Colonic mucosa (tissue), 4 donors: Measurements from ENCODE around the gene LOXHD1. TPM values are rescaled to one million over a fixed set of nuclear protein-coding genes. Genes with fewer than 3 reads are reported as not detected.

ENCODE experiments used
- DNase-seq: peaks from one replicate; pipeline ENCODE4 v3.0.0-alpha.2; 2020
- H3K27ac ChIP-seq: fragments of 200-600 bp; one replicate; pipeline ENCODE4 v1.8.0; 2021
- H3K27me3 ChIP-seq: fragments of 200-600 bp; one replicate; pipeline ENCODE4 v1.8.0; 2021
- H3K36me3 ChIP-seq: fragments of 200-600 bp; one replicate; pipeline ENCODE4 v1.8.0; 2021
- H3K4me1 ChIP-seq: fragments of 200-600 bp; one replicate; pipeline ENCODE4 v1.8.0; 2021; ENCODE audit warnings: mild to moderate bottlenecking
- H3K4me3 ChIP-seq: fragments of 200-600 bp; one replicate; pipeline ENCODE4 v1.8.0; 2021
- H3K9ac ChIP-seq, 2 donors: one replicate each; pipeline ENCODE4 v1.7.0; 2013; ENCODE audit warnings: control low read depth in 2 of 2, low read depth in 2 of 2, low read length in 2 of 2
- H3K9me3 ChIP-seq: fragments of 200-600 bp; one replicate; pipeline ENCODE4 v1.8.0; 2021
- intact Hi-C: fragments of 100-400 bp; cut with DNase I; formaldehyde crosslinking; loops from one replicate; pipeline ENCODE4 v1.14.1; 2022
- total RNA-seq, 2 donors: library from RNA; stranded (reverse); fragmentation: NEBNext Ultra II Directional in 1 of 2; extraction: Animal tissue kit (Norgen Biotek cat#: 25700) in 1 of 2; gene quantifications; one replicate each; pipeline ENCODE4 v1.2.1, GENCODE V29; 2021
- TF ChIP-seq, protein P1 (sequence below): fragments of 200-600 bp; IDR thresholded peaks from one replicate; pipeline ENCODE4 v1.8.0; 2022; ENCODE audit warnings: antibody characterized with exemption, mild to moderate bottlenecking
- donor health status: healthy.
- donor health status: DM: no; HTN: no; CAD: no.
- donor health status: DM: no; HTN: no; CAD: no.

Gene LOXHD1
- total RNA-seq, 2 donors from 2014 or later = not detected

DNA sequence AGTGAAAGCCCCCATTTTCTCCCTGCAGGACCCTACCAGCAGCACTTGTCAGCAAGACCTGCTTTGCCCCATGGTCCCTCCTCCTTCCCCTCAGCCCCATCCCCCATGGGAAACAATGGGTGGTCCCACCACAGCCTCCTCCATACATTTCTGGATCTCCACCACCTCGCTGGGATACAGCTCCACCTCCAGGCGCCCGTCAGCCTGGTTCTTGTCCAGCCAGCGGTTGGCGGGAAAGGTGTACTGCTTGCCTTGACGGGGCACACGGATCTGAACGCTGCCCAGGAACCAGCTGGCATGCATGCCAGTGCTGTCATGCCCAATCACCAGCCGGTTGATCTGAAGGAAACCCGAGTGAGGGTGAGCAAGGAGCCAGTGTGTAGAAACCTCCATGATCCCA, 90.9 kb downstream of the LOXHD1 start:
- Histone ChIP-seq H3K27me3 (no peaks in the 10 kb centered on the region), H3K9me3 (no peaks in the 10 kb centered on the region), H3K4me3 (no peak overlapping the region), H3K27ac (no peak overlapping the region), H3K9ac (no peak overlapping the region), H3K36me3 (no peaks in the 10 kb centered on the region), H3K4me1 (no peaks in the 10 kb centered on the region)
- DNase-seq = no peak
- intact Hi-C loops = no loop called here
- TF ChIP-seq, protein P1, sequence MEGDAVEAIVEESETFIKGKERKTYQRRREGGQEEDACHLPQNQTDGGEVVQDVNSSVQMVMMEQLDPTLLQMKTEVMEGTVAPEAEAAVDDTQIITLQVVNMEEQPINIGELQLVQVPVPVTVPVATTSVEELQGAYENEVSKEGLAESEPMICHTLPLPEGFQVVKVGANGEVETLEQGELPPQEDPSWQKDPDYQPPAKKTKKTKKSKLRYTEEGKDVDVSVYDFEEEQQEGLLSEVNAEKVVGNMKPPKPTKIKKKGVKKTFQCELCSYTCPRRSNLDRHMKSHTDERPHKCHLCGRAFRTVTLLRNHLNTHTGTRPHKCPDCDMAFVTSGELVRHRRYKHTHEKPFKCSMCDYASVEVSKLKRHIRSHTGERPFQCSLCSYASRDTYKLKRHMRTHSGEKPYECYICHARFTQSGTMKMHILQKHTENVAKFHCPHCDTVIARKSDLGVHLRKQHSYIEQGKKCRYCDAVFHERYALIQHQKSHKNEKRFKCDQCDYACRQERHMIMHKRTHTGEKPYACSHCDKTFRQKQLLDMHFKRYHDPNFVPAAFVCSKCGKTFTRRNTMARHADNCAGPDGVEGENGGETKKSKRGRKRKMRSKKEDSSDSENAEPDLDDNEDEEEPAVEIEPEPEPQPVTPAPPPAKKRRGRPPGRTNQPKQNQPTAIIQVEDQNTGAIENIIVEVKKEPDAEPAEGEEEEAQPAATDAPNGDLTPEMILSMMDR = no peak

- TF ChIP-seq, protein P1 = no peak
Observed at GRCh38 chr18:46565256-46565655, 91.8 kb downstream of the LOXHD1 start.

DNA sequence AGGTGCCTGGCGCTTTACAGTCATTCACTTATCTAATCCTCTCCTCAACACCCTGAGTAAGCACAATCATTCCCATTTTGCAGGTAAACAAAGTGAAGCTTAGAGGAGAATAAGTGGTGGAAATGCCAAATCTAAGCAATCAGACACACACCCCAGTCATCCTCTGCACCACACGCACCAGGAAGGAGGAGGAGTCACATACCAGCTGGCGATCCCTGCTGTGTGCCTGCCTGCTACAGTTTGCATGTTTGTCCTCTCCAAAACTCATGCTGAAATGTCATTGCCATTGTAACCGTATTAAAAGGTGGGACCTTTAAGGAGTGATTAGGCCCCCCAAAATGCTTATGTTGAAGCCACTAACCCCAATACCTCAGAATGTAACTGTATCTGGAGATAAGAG, 93.7 kb downstream of the LOXHD1 start:
- no peaks in the 10 kb centered on the region for H3K4me1 ChIP-seq
- H3K36me3 ChIP-seq = no peaks in the 10 kb centered on the region
- H3K27ac ChIP-seq = no peak overlapping the region
- intact Hi-C loops = no loop called here
- no peak overlapping the region for H3K9ac ChIP-seq
- H3K27me3 ChIP-seq = no peaks in the 10 kb centered on the region
- TF ChIP-seq, protein P1 = no peak
- H3K9me3 ChIP-seq = no peaks in the 10 kb centered on the region
- DNase-seq = no peak
- no peak overlapping the region for H3K4me3 ChIP-seq

More at GRCh38 chr18:46565256-46565655, 91.8 kb downstream of the LOXHD1 start:
- Histone ChIP-seq H3K4me1 (no peaks in the 10 kb centered on the region), H3K9ac (no peak overlapping the region), H3K9me3 (no peaks in the 10 kb centered on the region), H3K27ac (no peak overlapping the region), H3K27me3 (no peaks in the 10 kb centered on the region), H3K36me3 (no peaks in the 10 kb centered on the region), H3K4me3 (no peak overlapping the region)
- no peak for DNase-seq
- intact Hi-C loops = no loop called here

GRCh38 chr18:46562674-46563192, 94.3 kb downstream of the LOXHD1 start:
- no peak overlapping the region for H3K27ac ChIP-seq
- no peak overlapping the region for H3K4me3 ChIP-seq
- no peak overlapping the region for H3K9ac ChIP-seq
- H3K27me3 ChIP-seq = no peaks in the 10 kb centered on the region
- TF ChIP-seq, protein P1 = no peak
- H3K9me3 ChIP-seq = no peaks in the 10 kb centered on the region
- H3K4me1 ChIP-seq = no peaks in the 10 kb centered on the region
- no peaks in the 10 kb centered on the region for H3K36me3 ChIP-seq
- DNase-seq = no peak
- intact Hi-C loops = no loop called here

- H3K9ac ChIP-seq = no peak overlapping the region
- H3K27me3 ChIP-seq = no peaks in the 10 kb centered on the region
- intact Hi-C loops = no loop called here
- no peak overlapping the region for H3K4me3 ChIP-seq
- DNase-seq = no peak
- H3K36me3 ChIP-seq = no peaks in the 10 kb centered on the region
- TF ChIP-seq, protein P1 = no peak
- no peak overlapping the region for H3K27ac ChIP-seq
- no peaks in the 10 kb centered on the region for H3K4me1 ChIP-seq
- H3K9me3 ChIP-seq = no peaks in the 10 kb centered on the region
Observed at GRCh38 chr18:46560671-46561045, 96.4 kb downstream of the LOXHD1 start.
